OCI-LY7 (cell line): Measurements from ENCODE around the gene MCM9. TPM values are rescaled to one million over a fixed set of nuclear protein-coding genes. Genes with fewer than 3 reads are reported as not detected.

Source experiments
- BruUV-seq: library from RNA; stranded (reverse); fragments of 400-500 nt; replicated peaks from 2 replicates; lab custom pipeline; 2021; lab: Mats Ljungman, UMichigan
- CTCF ChIA-PET: fragments of 300-600 bp; sonication (Branson Sonifier 250); formaldehyde crosslinking; loops from one replicate; lab custom pipeline; 2022; ENCODE audit warnings: antibody characterized with exemption; ENCODE audit not compliant: unreplicated experiment; lab: Charles Lee
- POLR2A ChIA-PET: fragments of 300-600 bp; sonication (Branson Sonifier 250); formaldehyde crosslinking; loops from one replicate; lab custom pipeline; 2022; ENCODE audit warnings: antibody characterized with exemption; lab: Charles Lee
- DNase-seq: peaks from one replicate; pipeline ENCODE4 v3.0.0-alpha.2; 2015; ENCODE audit warnings: low spot score
- H2AFZ ChIP-seq: fragments of 200-600 bp; sonication (generic), shearing (Covaris generic); 2 replicates; pipeline ENCODE4 v1.6.1; 2014; ENCODE audit warnings: mild to moderate bottlenecking, antibody characterized with exemption, low read length, moderate library complexity
- H3K27ac ChIP-seq: fragments of 200-600 bp; sonication (generic); 2 replicates; pipeline ENCODE4 v1.5.1; 2014; ENCODE audit warnings: mixed run types, low read depth, mild to moderate bottlenecking, moderate library complexity, low read length, inconsistent platforms; ENCODE audit not compliant: poor library complexity, severe bottlenecking
- H3K36me3 ChIP-seq: fragments of 200-600 bp; sonication (generic); 2 replicates; pipeline ENCODE4 v1.6.1; 2014; ENCODE audit warnings: mild to moderate bottlenecking, antibody characterized with exemption, low read length, moderate library complexity, mixed read lengths; ENCODE audit not compliant: insufficient read depth
- H3K4me1 ChIP-seq: fragments of 200-600 bp; sonication (generic); 2 replicates; pipeline ENCODE4 v1.5.1; 2014; ENCODE audit warnings: mild to moderate bottlenecking, low read length; ENCODE audit not compliant: insufficient read depth, poor library complexity, severe bottlenecking
- H3K4me2 ChIP-seq: fragments of 200-600 bp; sonication (generic); 2 replicates; pipeline ENCODE4 v1.6.1; 2014; ENCODE audit warnings: mild to moderate bottlenecking, low read length
- H3K4me3 ChIP-seq: fragments of 200-600 bp; sonication (generic); 2 replicates; pipeline ENCODE4 v1.5.1; 2014; ENCODE audit warnings: mild to moderate bottlenecking, low read depth, low read length; ENCODE audit not compliant: poor library complexity, severe bottlenecking
- H3K79me2 ChIP-seq: fragments of 200-600 bp; sonication (generic); 2 replicates; pipeline ENCODE4 v1.6.1; 2016; ENCODE audit warnings: low read depth, mild to moderate bottlenecking, low read length, moderate library complexity, mixed read lengths; ENCODE audit not compliant: insufficient read depth
- H3K9me2 ChIP-seq: fragments of 200-600 bp; sonication (generic); 2 replicates; pipeline ENCODE4 v1.6.1; 2016; ENCODE audit warnings: mild to moderate bottlenecking, low read length, mixed read lengths; ENCODE audit not compliant: insufficient read depth
- H3K9me3 ChIP-seq: fragments of 200-600 bp; sonication (generic); 2 replicates; pipeline ENCODE4 v1.6.1; 2014; ENCODE audit warnings: mild to moderate bottlenecking, mixed run types, low read length, mixed read lengths
- H4K20me1 ChIP-seq: fragments of 200-600 bp; sonication (generic); 2 replicates; pipeline ENCODE4 v1.6.1; 2014; ENCODE audit warnings: mild to moderate bottlenecking, antibody characterized with exemption, low read length, moderate library complexity, mixed read lengths; ENCODE audit not compliant: insufficient read depth
- CTCF ChIP-seq: fragments of 200-600 bp; sonication (generic); conservative IDR thresholded peaks from 2 replicates; pipeline ENCODE4 v1.5.1; 2014; ENCODE audit warnings: mild to moderate bottlenecking, antibody characterized with exemption, low read length, moderate library complexity, mixed read lengths
- EZH2phosphoT487 ChIP-seq: fragments of 200-600 bp; sonication (generic); IDR thresholded peaks from 2 replicates; pipeline ENCODE4 v1.6.1; 2018; ENCODE audit warnings: low read depth, borderline replicate concordance, mild to moderate bottlenecking, mixed run types, antibody characterized with exemption, low read length, moderate library complexity, mixed read lengths
- intact Hi-C: fragments of 100-400 bp; cut with micrococcal nuclease; formaldehyde crosslinking; loops from one replicate; pipeline ENCODE4 v1.10.0; 2022; ENCODE audit not compliant: unreplicated experiment
- total RNA-seq, 2 experiments: library from RNA; depleted of rRNA in 1 of 2; stranded (reverse); fragments of >200 nt in 1 of 2; shearing (Covaris generic) in 1 of 2; gene quantifications; 2 replicates each; pipeline ENCODE4 v1.2.3, GENCODE V29; 2014 to 2022

MCM9 gene
- total RNA-seq, 2 experiments from 2014 or later: 17.4 to 18.8 TPM

GRCh38 chr6:118908441-118908840 lies 26.5 kb downstream of the MCM9 start:
- no peak overlapping the region for H2AFZ ChIP-seq
- POLR2A ChIA-PET: interaction anchor here (0.6 to 1.4 kb wide), 3 partner anchors 11 to 1504 kb away, joined by 3 read pairs; no protein-coding TSS in a partner anchor
- H3K27ac ChIP-seq: no peak overlapping the region
- intact Hi-C loops: no loop called here
- H3K4me1 ChIP-seq: no peaks in the 10 kb centered on the region
- no peak for TF ChIP-seq CTCF
- no peak for TF ChIP-seq EZH2phosphoT487
- no peak overlapping the region for H3K4me2 ChIP-seq
- no peaks in the 10 kb centered on the region for H3K9me2 ChIP-seq
- H3K9me3 ChIP-seq: no peaks in the 10 kb centered on the region
- no peaks in the 10 kb centered on the region for H4K20me1 ChIP-seq
- peaks cover 98% of the 10 kb centered on the region for H3K36me3 ChIP-seq
- DNase-seq: no peak
- no TSS peak for BruUV-seq
- CTCF ChIA-PET: no interaction called here
- no peak overlapping the region for H3K4me3 ChIP-seq
- peaks cover 19% of the 10 kb centered on the region; the same call in 1 of the 2 replicates for H3K79me2 ChIP-seq

- Histone ChIP-seq H3K4me3 (no peak overlapping the region), H3K9me3 (no peaks in the 10 kb centered on the region), H3K9me2 (no peaks in the 10 kb centered on the region), H3K36me3 (peaks cover 99% of the 10 kb centered on the region), H2AFZ (no peak overlapping the region), H3K79me2 (peaks cover 41% of the 10 kb centered on the region; the same call in 1 of the 2 replicates), H3K27ac (no peak overlapping the region), H3K4me2 (no peak overlapping the region), H4K20me1 (no peaks in the 10 kb centered on the region; the same call in 1 of the 2 replicates), H3K4me1 (no peaks in the 10 kb centered on the region)
- TF ChIP-seq CTCF (no peak), EZH2phosphoT487 (no peak)
- intact Hi-C loops: no loop called here
- CTCF ChIA-PET: no interaction called here
- POLR2A ChIA-PET: no interaction called here
- no TSS peak for BruUV-seq
- DNase-seq: no peak
Observed at GRCh38 chr6:118905851-118906250, 29.1 kb downstream of the MCM9 start.

- CTCF ChIA-PET: interaction anchor here (0.6 kb wide), 1 partner anchor 411 kb away, joined by 3 read pairs; no protein-coding TSS in a partner anchor
- H3K4me3 ChIP-seq: no peak overlapping the region
- BruUV-seq: no TSS peak
Observed at GRCh38 chr6:118905084-118905483, 29.9 kb downstream of the MCM9 start.

More at GRCh38 chr6:118905084-118905483, 29.9 kb downstream of the MCM9 start:
- H3K36me3 ChIP-seq: peaks cover 99% of the 10 kb centered on the region
- no peaks in the 10 kb centered on the region for H3K9me3 ChIP-seq
- no peak overlapping the region for H3K27ac ChIP-seq
- no peak overlapping the region for H2AFZ ChIP-seq
- no peak for TF ChIP-seq CTCF
- no peak for TF ChIP-seq EZH2phosphoT487
- H3K79me2 ChIP-seq: peaks cover 49% of the 10 kb centered on the region
- POLR2A ChIA-PET: no interaction called here
- intact Hi-C loops: no loop called here
- peaks cover 6% of the 10 kb centered on the region for H3K4me1 ChIP-seq
- DNase-seq: no peak
- H3K4me2 ChIP-seq: no peak overlapping the region
- H3K9me2 ChIP-seq: no peaks in the 10 kb centered on the region
- peaks cover 5% of the 10 kb centered on the region; the same call in 1 of the 2 replicates for H4K20me1 ChIP-seq
